ENCODE data around the gene GTPBP6. TPM values are rescaled to one million over a fixed set of nuclear protein-coding genes. Genes with fewer than 3 reads are reported as not detected.
A peak's percentile ranks its signal among the peaks of the same experiment; 100 is the strongest.
"Not testable (repeated sequence)": the region's sequence is repeated elsewhere in the genome, so short reads cannot be mapped to it uniquely, and the experiment has no call there.

GTPBP6 gene
- total RNA-seq, 1 donor from 2014 or later, result 30.8 TPM

DNA sequence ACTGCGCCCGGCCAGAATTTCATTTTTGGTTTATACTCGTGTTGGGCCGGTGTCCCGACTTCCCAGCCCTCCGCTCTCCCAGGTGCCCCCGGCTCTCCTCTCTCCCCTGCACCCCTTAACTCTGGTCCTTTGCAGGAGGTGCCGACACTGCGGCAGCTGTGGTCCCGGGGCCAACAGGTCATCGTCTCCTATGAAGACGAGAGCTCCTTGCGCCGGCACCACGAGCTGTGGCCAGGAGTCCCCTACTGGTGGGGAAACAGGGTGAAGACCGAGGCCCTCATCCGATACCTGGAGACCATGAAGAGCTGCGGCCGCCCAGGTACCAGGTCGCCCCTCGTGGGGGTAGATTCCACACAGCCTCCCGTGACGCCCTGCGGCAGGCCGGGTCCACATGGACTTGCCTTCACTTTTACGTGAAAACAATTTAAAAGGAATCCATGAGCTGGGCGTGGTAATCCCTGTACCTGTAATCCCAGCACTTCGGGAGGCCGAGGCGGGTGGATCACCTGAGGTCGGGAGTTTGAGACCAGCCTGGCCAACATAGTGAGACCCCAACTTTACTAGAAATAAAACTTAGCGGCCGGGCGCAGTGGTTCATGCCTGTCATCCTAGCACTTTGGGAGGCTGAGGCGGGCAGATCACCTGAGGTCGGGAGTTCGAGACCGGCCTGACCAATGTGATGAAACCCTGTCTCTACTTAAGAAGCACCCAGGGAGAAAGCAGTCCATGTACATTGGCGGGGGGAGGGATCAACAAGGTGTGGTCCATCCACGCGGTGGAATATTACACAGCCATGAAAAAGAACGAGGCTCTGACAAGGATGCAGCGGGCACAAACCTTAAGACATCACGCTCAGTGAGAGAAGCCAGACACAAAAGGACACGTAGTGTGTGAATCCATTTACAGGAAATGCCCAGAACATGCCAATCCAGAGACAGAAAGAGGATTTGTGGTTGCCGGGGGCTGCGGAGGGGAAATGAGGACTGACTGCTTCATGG lies 25.4 kb downstream of the GTPBP6 start:
- Histone ChIP-seq H3K9me3 (ENCODE audit: control insufficient read depth in 3 of 3, low read length in 3 of 3) (no peaks in the 10 kb centered on the region), H3K9ac (ENCODE audit: low read depth in 1 of 3, low read length in 3 of 3) (no peak overlapping the region), H3K27me3 (ENCODE audit: control insufficient read depth in 3 of 3, insufficient read depth in 3 of 3, low read length in 3 of 3) (no peaks in the 10 kb centered on the region), H3K27ac (ENCODE audit: low read depth, low read length) (no peak overlapping the region), H3K36me3 (ENCODE audit: control insufficient read depth in 3 of 3, insufficient read depth in 3 of 3, low read length in 3 of 3) (peaks cover 15 to 27% (median 23%) of the 10 kb centered on the region in 3 donors), H3K4me3 (ENCODE audit: low read length in 3 of 3) (no peak overlapping the region), H3K4me1 (ENCODE audit: control insufficient read depth in 3 of 3, insufficient read depth in 3 of 3, low read length in 3 of 3) (no peaks in the 10 kb centered on the region)

DNA sequence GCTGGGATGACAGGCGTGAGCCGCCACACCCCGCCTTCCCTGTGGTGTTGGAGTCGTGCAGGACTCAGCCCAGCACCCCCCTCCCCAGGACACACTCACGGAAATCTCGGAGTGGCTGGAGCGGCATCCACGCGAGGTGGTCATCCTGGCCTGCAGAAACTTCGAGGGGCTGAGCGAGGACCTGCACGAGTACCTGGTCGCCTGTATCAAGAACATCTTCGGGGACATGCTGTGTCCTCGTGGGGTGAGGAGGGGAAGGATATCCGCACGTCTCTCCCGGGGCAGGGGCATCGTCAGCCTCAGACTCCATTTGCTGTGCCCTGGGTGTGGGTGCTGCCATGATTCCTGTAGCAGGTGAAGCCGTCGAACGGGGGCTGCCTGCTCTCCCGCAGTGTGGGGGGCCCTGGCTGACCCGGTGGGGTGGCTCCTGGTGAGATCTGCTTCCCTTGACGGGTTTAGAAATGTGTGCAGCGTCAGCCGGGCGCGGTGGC lies 27.1 kb downstream of the GTPBP6 start:
- H3K9ac ChIP-seq (ENCODE audit: low read depth in 1 of 3, low read length in 3 of 3), result no peak overlapping the region
- no peak overlapping the region for H3K4me3 ChIP-seq (ENCODE audit: low read length in 3 of 3)
- no peaks in the 10 kb centered on the region for H3K27me3 ChIP-seq (ENCODE audit: control insufficient read depth in 3 of 3, insufficient read depth in 3 of 3, low read length in 3 of 3)
- peaks cover 15 to 32% (median 23%) of the 10 kb centered on the region in 3 donors for H3K36me3 ChIP-seq (ENCODE audit: control insufficient read depth in 3 of 3, insufficient read depth in 3 of 3, low read length in 3 of 3)
- no peaks in the 10 kb centered on the region for H3K4me1 ChIP-seq (ENCODE audit: control insufficient read depth in 3 of 3, insufficient read depth in 3 of 3, low read length in 3 of 3)
- H3K9me3 ChIP-seq (ENCODE audit: control insufficient read depth in 3 of 3, low read length in 3 of 3), result no peaks in the 10 kb centered on the region
- no peak overlapping the region for H3K27ac ChIP-seq (ENCODE audit: low read depth, low read length)

DNA sequence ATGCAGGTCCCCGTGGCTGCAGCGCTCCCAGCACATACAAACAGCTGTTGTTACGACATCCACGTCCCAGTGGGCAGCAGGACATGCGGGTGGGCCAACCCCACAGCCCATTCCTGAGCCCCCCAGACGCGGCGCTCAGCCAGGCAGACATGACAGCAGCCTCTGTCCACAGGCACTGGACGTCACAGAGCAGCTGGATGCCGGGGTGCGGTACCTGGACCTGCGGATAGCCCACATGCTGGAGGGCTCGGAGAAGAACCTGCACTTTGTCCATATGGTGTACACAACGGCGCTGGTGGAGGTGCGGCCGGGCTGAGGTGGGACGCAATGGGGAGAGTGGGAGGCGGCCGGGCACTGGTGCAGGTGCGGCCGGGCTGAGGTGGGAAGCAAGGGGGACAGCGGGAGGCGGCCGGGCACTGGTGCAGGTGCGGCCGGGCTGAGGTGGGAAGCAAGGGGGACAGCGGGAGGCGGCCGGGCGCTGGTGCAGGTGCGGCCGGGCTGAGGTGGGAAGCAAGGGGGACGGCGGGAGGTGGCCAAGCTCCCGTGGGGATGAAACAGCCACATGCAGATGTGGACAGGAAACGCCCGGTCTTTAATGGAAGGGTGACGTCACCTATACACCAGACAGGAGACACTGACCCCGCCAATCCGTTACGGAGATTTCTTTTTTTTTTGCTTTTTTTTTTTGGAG lies 28.0 kb downstream of the GTPBP6 start:
- Histone ChIP-seq H3K27me3 (ENCODE audit: control insufficient read depth in 3 of 3, insufficient read depth in 3 of 3, low read length in 3 of 3) (no peaks in the 10 kb centered on the region), H3K27ac (ENCODE audit: low read depth, low read length) (no peak overlapping the region), H3K4me3 (ENCODE audit: low read length in 3 of 3) (no peak overlapping the region), H3K9me3 (ENCODE audit: control insufficient read depth in 3 of 3, low read length in 3 of 3) (no peaks in the 10 kb centered on the region), H3K9ac (ENCODE audit: low read depth in 1 of 3, low read length in 3 of 3) (no peak overlapping the region), H3K4me1 (ENCODE audit: control insufficient read depth in 3 of 3, insufficient read depth in 3 of 3, low read length in 3 of 3) (no peaks in the 10 kb centered on the region), H3K36me3 (ENCODE audit: control insufficient read depth in 3 of 3, insufficient read depth in 3 of 3, low read length in 3 of 3) (peaks cover 15 to 30% (median 23%) of the 10 kb centered on the region in 3 donors)

DNA sequence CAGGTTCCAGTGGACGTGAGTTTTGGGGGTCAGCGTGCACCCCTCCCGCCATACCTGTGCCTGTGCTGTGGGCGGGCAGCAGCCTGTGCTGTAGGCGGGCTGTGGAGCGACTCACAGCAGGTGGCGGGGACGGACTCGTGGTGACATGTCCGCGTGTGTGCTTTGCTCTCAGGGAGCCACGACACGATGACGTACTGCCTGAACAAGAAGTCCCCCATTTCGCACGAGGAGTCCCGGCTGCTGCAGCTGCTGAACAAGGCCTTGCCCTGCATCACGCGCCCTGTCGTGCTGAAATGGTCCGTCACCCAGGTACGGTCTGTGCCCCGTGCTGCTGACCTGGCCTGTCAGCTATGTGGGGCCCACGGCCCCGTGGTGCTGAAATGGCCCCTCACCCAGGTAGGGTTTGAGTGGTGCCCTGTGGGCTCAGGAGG lies 30.0 kb downstream of the GTPBP6 start:
- H3K9me3 ChIP-seq (ENCODE audit: control insufficient read depth in 3 of 3, low read length in 3 of 3), result no peaks in the 10 kb centered on the region
- H3K27me3 ChIP-seq (ENCODE audit: control insufficient read depth in 3 of 3, insufficient read depth in 3 of 3, low read length in 3 of 3), result no peaks in the 10 kb centered on the region
- H3K36me3 ChIP-seq (ENCODE audit: control insufficient read depth in 3 of 3, insufficient read depth in 3 of 3, low read length in 3 of 3), result peaks cover 21 to 38% (median 28%) of the 10 kb centered on the region in 3 donors
- no peaks in the 10 kb centered on the region for H3K4me1 ChIP-seq (ENCODE audit: control insufficient read depth in 3 of 3, insufficient read depth in 3 of 3, low read length in 3 of 3)
- H3K4me3 ChIP-seq (ENCODE audit: low read length in 3 of 3), result no peak overlapping the region
- no peak overlapping the region for H3K27ac ChIP-seq (ENCODE audit: low read depth, low read length)
- no peak overlapping the region for H3K9ac ChIP-seq (ENCODE audit: low read depth in 1 of 3, low read length in 3 of 3)

DNA sequence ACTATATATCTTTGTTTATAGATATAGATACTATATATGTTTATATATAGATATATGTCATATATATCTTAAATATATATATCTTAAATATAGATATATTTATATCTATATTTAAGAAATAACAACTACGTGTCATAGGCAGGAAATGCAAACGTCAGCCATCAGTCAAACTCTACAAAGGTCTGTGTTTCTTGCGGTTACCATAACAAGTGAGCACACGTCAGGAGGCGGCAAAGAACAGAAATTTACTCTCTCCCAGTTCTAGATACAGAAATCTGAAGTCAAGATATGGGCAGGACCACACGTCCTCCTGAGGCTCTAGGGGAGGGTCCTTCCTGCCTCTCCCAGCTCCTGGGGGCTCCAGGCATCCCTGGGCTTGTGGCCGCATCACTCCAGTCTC lies 30.9 kb downstream of the GTPBP6 start:
- Histone ChIP-seq H3K27ac (ENCODE audit: low read depth, low read length) (no peak overlapping the region), H3K4me1 (ENCODE audit: control insufficient read depth in 3 of 3, insufficient read depth in 3 of 3, low read length in 3 of 3) (peaks cover 0 to 3% (median 0%) of the 10 kb centered on the region in 3 donors), H3K9ac (ENCODE audit: low read depth in 1 of 3, low read length in 3 of 3) (no peak overlapping the region), H3K36me3 (ENCODE audit: control insufficient read depth in 3 of 3, insufficient read depth in 3 of 3, low read length in 3 of 3) (peaks cover 12 to 32% (median 22%) of the 10 kb centered on the region in 3 donors), H3K27me3 (ENCODE audit: control insufficient read depth in 3 of 3, insufficient read depth in 3 of 3, low read length in 3 of 3) (no peaks in the 10 kb centered on the region), H3K4me3 (ENCODE audit: low read length in 3 of 3) (no peak overlapping the region), H3K9me3 (ENCODE audit: control insufficient read depth in 3 of 3, low read length in 3 of 3) (no peaks in the 10 kb centered on the region)

DNA sequence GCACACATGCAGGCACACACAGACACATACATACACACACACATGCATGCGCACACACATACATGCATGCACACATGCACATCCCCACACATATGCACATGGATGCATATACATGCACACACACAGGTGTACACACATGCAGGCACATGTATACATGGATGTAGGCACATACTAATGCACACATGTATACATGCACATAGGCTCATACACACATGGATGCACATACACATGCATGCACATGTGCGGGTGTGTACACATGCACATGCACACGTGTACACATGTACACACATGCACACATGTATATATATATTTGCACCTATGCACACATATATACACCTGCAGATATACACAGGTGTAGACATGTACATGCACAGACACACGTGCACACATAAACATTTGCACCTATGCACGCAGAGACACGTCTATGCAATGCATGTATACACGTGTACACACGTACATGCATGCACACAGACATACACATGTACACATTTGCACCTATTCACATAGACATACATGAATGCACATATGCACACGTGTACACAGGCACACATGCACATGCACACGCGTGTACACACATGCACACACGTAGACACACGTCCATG lies 33.4 kb downstream of the GTPBP6 start:
- Histone ChIP-seq H3K4me3 (ENCODE audit: low read length in 3 of 3) (no peak overlapping the region), H3K36me3 (ENCODE audit: control insufficient read depth in 3 of 3, insufficient read depth in 3 of 3, low read length in 3 of 3) (peaks cover 12 to 28% (median 15%) of the 10 kb centered on the region in 3 donors), H3K27ac (ENCODE audit: low read depth, low read length) (no peak overlapping the region), H3K9ac (ENCODE audit: low read depth in 1 of 3, low read length in 3 of 3) (no peak overlapping the region), H3K4me1 (ENCODE audit: control insufficient read depth in 3 of 3, insufficient read depth in 3 of 3, low read length in 3 of 3) (peaks cover 0 to 3% (median 3%) of the 10 kb centered on the region in 3 donors), H3K9me3 (ENCODE audit: control insufficient read depth in 3 of 3, low read length in 3 of 3) (no peaks in the 10 kb centered on the region), H3K27me3 (ENCODE audit: control insufficient read depth in 3 of 3, insufficient read depth in 3 of 3, low read length in 3 of 3) (no peaks in the 10 kb centered on the region)

DNA sequence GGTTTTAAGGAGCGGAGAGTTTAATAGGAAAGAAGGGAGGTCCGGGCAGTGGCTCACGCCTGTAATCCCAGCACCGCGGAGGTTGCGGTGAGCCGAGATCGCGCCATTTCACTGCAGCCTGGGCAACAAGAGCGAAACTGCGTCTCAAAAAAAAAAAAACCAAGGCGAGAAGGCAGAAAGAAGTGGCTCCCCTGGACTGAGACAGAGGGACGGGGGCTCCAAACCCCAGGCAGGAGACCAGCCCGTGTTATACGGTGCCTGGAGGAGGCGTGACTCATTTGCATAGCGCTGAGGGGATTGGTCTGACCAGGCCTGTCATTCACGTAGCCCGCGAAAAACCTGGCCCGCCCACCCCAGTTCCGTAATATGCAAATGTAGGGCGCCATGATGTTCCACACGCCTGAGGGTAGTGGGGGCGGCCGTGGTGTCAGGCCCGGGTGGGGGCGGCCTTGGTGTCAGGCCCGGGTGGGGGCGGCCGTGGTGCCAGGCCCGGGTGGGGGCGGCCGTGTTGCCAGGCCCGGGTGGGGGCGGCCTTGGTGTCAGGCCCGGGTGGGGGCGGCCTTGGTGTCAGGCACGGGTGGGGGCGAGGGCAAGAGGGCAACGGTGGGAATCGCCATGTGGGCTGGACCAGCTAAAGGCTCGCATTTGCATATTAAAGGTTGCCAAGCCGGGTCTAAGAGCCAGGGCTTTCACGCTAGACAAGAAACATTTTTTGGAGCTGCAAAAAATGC lies 35.3 kb downstream of the GTPBP6 start:
- no peak overlapping the region for H3K27ac ChIP-seq (ENCODE audit: low read depth, low read length)

DNA sequence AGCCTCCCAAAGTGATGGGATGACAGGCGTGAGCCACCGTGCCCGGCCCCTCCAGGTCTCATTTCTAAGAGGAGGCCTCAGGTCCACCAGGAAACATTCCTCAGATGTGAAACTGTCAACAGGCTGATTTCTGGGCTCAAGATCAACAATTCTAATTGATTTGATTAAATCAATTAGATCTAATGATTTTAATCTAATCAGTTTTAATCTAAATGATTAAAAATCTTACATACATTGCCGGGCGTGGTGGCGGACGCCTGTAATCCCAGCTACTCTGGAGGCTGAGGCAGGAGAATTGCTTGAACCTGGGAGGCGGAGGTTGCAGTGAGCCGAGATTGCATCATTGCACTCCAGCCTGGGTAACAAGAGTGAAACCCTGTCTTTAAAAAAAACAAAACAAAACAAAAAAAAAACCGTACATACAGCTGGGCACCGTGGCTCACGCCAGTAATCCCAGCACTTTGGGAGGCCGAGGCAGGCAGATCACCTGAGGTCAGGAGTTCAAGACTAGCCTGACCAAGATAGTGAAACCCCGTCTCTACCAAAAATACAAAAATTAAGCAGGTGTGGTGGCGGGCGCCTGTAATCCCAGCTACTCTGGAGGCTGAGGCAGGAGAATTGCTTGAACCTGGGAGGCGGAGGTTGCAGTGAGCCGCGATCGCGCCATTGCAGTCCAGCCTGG lies 36.5 kb downstream of the GTPBP6 start:
- peaks cover 8 to 11% (median 8%) of the 10 kb centered on the region in 3 donors for H3K36me3 ChIP-seq (ENCODE audit: control insufficient read depth in 3 of 3, insufficient read depth in 3 of 3, low read length in 3 of 3)
- H3K27ac ChIP-seq (ENCODE audit: low read depth, low read length); H3K9ac ChIP-seq (ENCODE audit: low read depth in 1 of 3, low read length in 3 of 3); H3K27me3 ChIP-seq (ENCODE audit: control insufficient read depth in 3 of 3, insufficient read depth in 3 of 3, low read length in 3 of 3); H3K4me3 ChIP-seq (ENCODE audit: low read length in 3 of 3); H3K4me1 ChIP-seq (ENCODE audit: control insufficient read depth in 3 of 3, insufficient read depth in 3 of 3, low read length in 3 of 3); H3K9me3 ChIP-seq (ENCODE audit: control insufficient read depth in 3 of 3, low read length in 3 of 3): not testable (repeated sequence)

More for the DNA sequence above, 35.3 kb downstream of the GTPBP6 start:
- peaks cover 0 to 3% (median 3%) of the 10 kb centered on the region in 3 donors for H3K4me1 ChIP-seq (ENCODE audit: control insufficient read depth in 3 of 3, insufficient read depth in 3 of 3, low read length in 3 of 3)
- H3K9me3 ChIP-seq (ENCODE audit: control insufficient read depth in 3 of 3, low read length in 3 of 3), result no peaks in the 10 kb centered on the region
- H3K4me3 ChIP-seq (ENCODE audit: low read length in 3 of 3), result peak overlapping the region; percentile 85 to 86 (median 85)
- peak overlapping the region; percentile 68 to 76 (median 70) for H3K9ac ChIP-seq (ENCODE audit: low read depth in 1 of 3, low read length in 3 of 3)
- peaks cover 0 to 5% (median 0%) of the 10 kb centered on the region in 3 donors for H3K27me3 ChIP-seq (ENCODE audit: control insufficient read depth in 3 of 3, insufficient read depth in 3 of 3, low read length in 3 of 3)
- peaks cover 8 to 18% (median 8%) of the 10 kb centered on the region in 3 donors for H3K36me3 ChIP-seq (ENCODE audit: control insufficient read depth in 3 of 3, insufficient read depth in 3 of 3, low read length in 3 of 3)

Data from skeletal muscle tissue (tissue), 4 donors.